Measurements from ENCODE around the gene PHLDB3. TPM values are rescaled to one million over a fixed set of nuclear protein-coding genes. Genes with fewer than 3 reads are reported as not detected.

Gene PHLDB3
- total RNA-seq, 2 experiments from 2014 or later, result 14.7 to 17.8 TPM

GRCh38 chr19:43460362-43461016 lies 44.1 kb downstream of the PHLDB3 start:
- no peak for DNase-seq
- no peak overlapping the region for H3K27ac Mint-ChIP-seq
- H3K4me1 Mint-ChIP-seq, result peaks cover 34% of the 10 kb centered on the region
- ChIA-PET CTCF (interaction anchor here (0.7 to 5.7 kb wide), 5 partner anchors 13 to 60 kb away, joined by 3 to 42 read pairs (median 4); no protein-coding TSS in a partner anchor), POLR2A (interaction anchor here (0.6 kb wide), 1 partner anchor 609 kb away, joined by 3 read pairs; no protein-coding TSS in a partner anchor)
- no peaks in the 10 kb centered on the region for H3K27me3 Mint-ChIP-seq
- H3K36me3 Mint-ChIP-seq (ENCODE audit: low read depth), result peaks cover 5% of the 10 kb centered on the region
- H3K4me3 Mint-ChIP-seq, result no peak overlapping the region
- no peaks in the 10 kb centered on the region for H3K9me3 Mint-ChIP-seq (ENCODE audit: low read depth)
- no peak for ATAC-seq
- intact Hi-C loops (cut with DNase I, micrococcal nuclease), result loop anchor here in 1 of 2 experiments (5.0 kb wide), 2 partner anchors 1243 to 1287 kb away; partner anchors contain the start of genes BCL3 and DEDD2

GRCh38 chr19:43457809-43458208 lies 46.7 kb downstream of the PHLDB3 start:
- H3K9me3 Mint-ChIP-seq (ENCODE audit: low read depth), result no peaks in the 10 kb centered on the region
- ATAC-seq, result no peak
- peaks cover 5% of the 10 kb centered on the region for H3K36me3 Mint-ChIP-seq (ENCODE audit: low read depth)
- H3K4me1 Mint-ChIP-seq, result peaks cover 27% of the 10 kb centered on the region
- POLR2A ChIA-PET, result no interaction called here
- intact Hi-C loops (cut with DNase I, micrococcal nuclease), result no loop called here
- DNase-seq, result no peak
- CTCF ChIA-PET, result interaction anchor here (1.0 to 5.7 kb wide), 4 partner anchors 11 to 97 kb away, joined by 3 to 42 read pairs (median 14); no protein-coding TSS in a partner anchor
- H3K27ac Mint-ChIP-seq, result no peak overlapping the region
- no peak overlapping the region for H3K4me3 Mint-ChIP-seq
- no peaks in the 10 kb centered on the region for H3K27me3 Mint-ChIP-seq

- no peak for DNase-seq
- intact Hi-C loops (cut with DNase I, micrococcal nuclease), result no loop called here
- Mint-ChIP-seq H3K4me1 (peaks cover 26% of the 10 kb centered on the region), H3K27ac (no peak overlapping the region), H3K4me3 (no peak overlapping the region), H3K27me3 (no peaks in the 10 kb centered on the region), H3K36me3 (ENCODE audit: low read depth) (no peaks in the 10 kb centered on the region), H3K9me3 (ENCODE audit: low read depth) (peaks cover 4% of the 10 kb centered on the region)
- ATAC-seq, result no peak
- CTCF ChIA-PET, result interaction anchor here (0.6 to 5.7 kb wide), 4 partner anchors 8 to 1061 kb away, joined by 3 to 42 read pairs (median 4); no protein-coding TSS in a partner anchor
- POLR2A ChIA-PET, result no interaction called here
Observed at GRCh38 chr19:43455321-43456113, 49.0 kb downstream of the PHLDB3 start.

GRCh38 chr19:43454031-43454430 lies 50.5 kb downstream of the PHLDB3 start:
- no peak for DNase-seq
- ATAC-seq, result no peak
- no peaks in the 10 kb centered on the region for H3K36me3 Mint-ChIP-seq (ENCODE audit: low read depth)
- ChIA-PET POLR2A (no interaction called here), CTCF (no interaction called here)
- H3K9me3 Mint-ChIP-seq (ENCODE audit: low read depth), result peaks cover 4% of the 10 kb centered on the region
- intact Hi-C loops (cut with DNase I, micrococcal nuclease), result no loop called here
- H3K27me3 Mint-ChIP-seq, result no peaks in the 10 kb centered on the region
- H3K4me3 Mint-ChIP-seq, result no peak overlapping the region
- no peak overlapping the region for H3K27ac Mint-ChIP-seq
- H3K4me1 Mint-ChIP-seq, result peaks cover 31% of the 10 kb centered on the region

- DNase-seq, result no peak
- H3K4me3 Mint-ChIP-seq, result no peak overlapping the region
- H3K27me3 Mint-ChIP-seq, result no peaks in the 10 kb centered on the region
- no peak for ATAC-seq
- no peak overlapping the region for H3K27ac Mint-ChIP-seq
- ChIA-PET CTCF (no interaction called here), POLR2A (no interaction called here)
- H3K9me3 Mint-ChIP-seq (ENCODE audit: low read depth), result peaks cover 4% of the 10 kb centered on the region
- intact Hi-C loops (cut with DNase I, micrococcal nuclease), result no loop called here
- no peaks in the 10 kb centered on the region for H3K36me3 Mint-ChIP-seq (ENCODE audit: low read depth)
- H3K4me1 Mint-ChIP-seq, result peaks cover 30% of the 10 kb centered on the region
Observed at GRCh38 chr19:43452582-43452981, 52.0 kb downstream of the PHLDB3 start.

GRCh38 chr19:43450545-43450997 lies 54.0 kb downstream of the PHLDB3 start:
- Mint-ChIP-seq H3K4me3 (no peak overlapping the region), H3K4me1 (peaks cover 33% of the 10 kb centered on the region), H3K36me3 (ENCODE audit: low read depth) (no peaks in the 10 kb centered on the region), H3K27me3 (no peaks in the 10 kb centered on the region), H3K27ac (peak overlapping the region; percentile 55), H3K9me3 (ENCODE audit: low read depth) (peaks cover 4% of the 10 kb centered on the region)
- CTCF ChIA-PET, result interaction anchor here (0.6 to 1.4 kb wide), 4 partner anchors 11 to 69 kb away, joined by 3 to 13 read pairs (median 5); partner anchors contain the start of gene PHLDB3
- POLR2A ChIA-PET, result interaction anchor here (0.5 to 0.6 kb wide), 2 partner anchors 75 to 143 kb away, joined by 3 read pairs; no protein-coding TSS in a partner anchor
- DNase-seq (peak; percentile 38), ATAC-seq (peak; percentile 75)
- intact Hi-C loops (cut with DNase I, micrococcal nuclease), result no loop called here

GRCh38 chr19:43447655-43448054 lies 56.9 kb downstream of the PHLDB3 start:
- H3K4me3 Mint-ChIP-seq, result no peak overlapping the region
- DNase-seq, result no peak
- H3K9me3 Mint-ChIP-seq (ENCODE audit: low read depth), result peaks cover 3% of the 10 kb centered on the region
- H3K4me1 Mint-ChIP-seq, result peaks cover 32% of the 10 kb centered on the region
- no peak overlapping the region for H3K27ac Mint-ChIP-seq
- ChIA-PET POLR2A (interaction anchor here (0.6 to 1.1 kb wide), 3 partner anchors 56 to 71 kb away, joined by 4 to 9 read pairs (median 4); partner anchors contain the start of gene PHLDB3), CTCF (interaction anchor here (0.6 to 6.6 kb wide), 32 partner anchors 11 to 362 kb away, joined by 3 to 184 read pairs (median 5); partner anchors contain the start of genes IRGQ, LYPD3, PHLDB3 and PINLYP)
- no peaks in the 10 kb centered on the region for H3K27me3 Mint-ChIP-seq
- no peak for ATAC-seq
- H3K36me3 Mint-ChIP-seq (ENCODE audit: low read depth), result no peaks in the 10 kb centered on the region
- intact Hi-C loops (cut with DNase I, micrococcal nuclease), result loop anchor here (1.0 to 10.0 kb wide), 8 partner anchors 28 to 367 kb away; partner anchors contain the start of gene PHLDB3 (in 1 of the 2)

- intact Hi-C loops (cut with DNase I, micrococcal nuclease), result loop anchor here (1.0 to 10.0 kb wide), 8 partner anchors 28 to 368 kb away; partner anchors contain the start of gene PHLDB3 (in 1 of the 2)
- CTCF ChIA-PET, result interaction anchor here (0.6 to 6.6 kb wide), 32 partner anchors 12 to 374 kb away, joined by 3 to 184 read pairs (median 4); partner anchors contain the start of genes IRGQ, LYPD3, PHLDB3 and PINLYP
- Mint-ChIP-seq H3K9me3 (ENCODE audit: low read depth) (peaks cover 2% of the 10 kb centered on the region), H3K36me3 (ENCODE audit: low read depth) (no peaks in the 10 kb centered on the region), H3K27me3 (no peaks in the 10 kb centered on the region), H3K4me3 (no peak overlapping the region), H3K4me1 (peaks cover 27% of the 10 kb centered on the region), H3K27ac (no peak overlapping the region)
- DNase-seq (peak; percentile 90), ATAC-seq (peak; percentile 81)
- POLR2A ChIA-PET, result interaction anchor here (0.6 to 1.1 kb wide), 4 partner anchors 57 to 76 kb away, joined by 3 to 9 read pairs (median 4); partner anchors contain the start of gene PHLDB3
Observed at GRCh38 chr19:43446746-43447489, 57.6 kb downstream of the PHLDB3 start.

- no peak overlapping the region for H3K4me3 Mint-ChIP-seq
- peaks cover 19% of the 10 kb centered on the region for H3K4me1 Mint-ChIP-seq
- H3K9me3 Mint-ChIP-seq (ENCODE audit: low read depth), result no peaks in the 10 kb centered on the region
- CTCF ChIA-PET, result interaction anchor here (2.2 to 6.6 kb wide), 4 partner anchors 10 to 83 kb away, joined by 9 to 184 read pairs (median 62); no protein-coding TSS in a partner anchor
- intact Hi-C loops (cut with DNase I, micrococcal nuclease), result loop anchor here (5.0 to 10.0 kb wide), 3 partner anchors 57 to 369 kb away; partner anchors contain the start of gene PHLDB3 (in 1 of the 2)
- H3K36me3 Mint-ChIP-seq (ENCODE audit: low read depth), result no peaks in the 10 kb centered on the region
- H3K27me3 Mint-ChIP-seq, result no peaks in the 10 kb centered on the region
- ATAC-seq (no peak), DNase-seq (no peak)
- no peak overlapping the region for H3K27ac Mint-ChIP-seq
- POLR2A ChIA-PET, result no interaction called here
Observed at GRCh38 chr19:43445426-43445825, 59.1 kb downstream of the PHLDB3 start.

- Mint-ChIP-seq H3K36me3 (ENCODE audit: low read depth) (no peaks in the 10 kb centered on the region), H3K4me3 (no peak overlapping the region), H3K27ac (no peak overlapping the region), H3K4me1 (peaks cover 19% of the 10 kb centered on the region), H3K9me3 (ENCODE audit: low read depth) (no peaks in the 10 kb centered on the region), H3K27me3 (no peaks in the 10 kb centered on the region)
- DNase-seq (no peak), ATAC-seq (no peak)
- ChIA-PET CTCF (interaction anchor here (0.9 to 6.6 kb wide), 3 partner anchors 9 to 88 kb away, joined by 3 to 184 read pairs (median 82); partner anchors contain the start of gene ZNF575), POLR2A (no interaction called here)
- intact Hi-C loops (cut with DNase I, micrococcal nuclease), result loop anchor here (5.0 to 10.0 kb wide), 3 partner anchors 58 to 370 kb away; partner anchors contain the start of gene PHLDB3 (in 1 of the 2)
Observed at GRCh38 chr19:43444531-43445287, 59.8 kb downstream of the PHLDB3 start.

All from activated CD4-positive, alpha-beta T cell treated with anti-CD3 and anti-CD28 coated beads for 36 hours (primary cell).